Central memory CD8-positive, alpha-beta T cell (primary cell): ENCODE measurements around the gene SMARCAL1.

ENCODE experiments used
- ATAC-seq: fragments of 150-1000 bp; cut with Tn5 transposase; replicated peaks from 2 replicates; pipeline ENCODE4 v1.10.0; 2022; ENCODE audit warnings: mild to moderate bottlenecking, moderate FRiP score, moderate number of reproducible peaks; ENCODE audit not compliant: poor library complexity, severe bottlenecking; ENCODE audit errors: extremely low read depth
- DNase-seq, 2 donors: peaks; one replicate each; pipeline ENCODE4 v3.0.0; 2021; ENCODE audit warnings: low spot score in 2 of 2
- H3K27ac Mint-ChIP-seq: one replicate; pipeline ENCODE4 v1.8.0; 2022; ENCODE audit warnings: low read depth, mild to moderate bottlenecking, moderate library complexity, mixed read lengths
- H3K27me3 Mint-ChIP-seq: one replicate; pipeline ENCODE4 v1.8.0; 2022; ENCODE audit warnings: mixed read lengths
- H3K36me3 Mint-ChIP-seq: one replicate; pipeline ENCODE4 v1.8.0; 2022; ENCODE audit warnings: mild to moderate bottlenecking, moderate library complexity, mixed read lengths; ENCODE audit not compliant: insufficient read depth
- H3K4me1 Mint-ChIP-seq: one replicate; pipeline ENCODE4 v1.8.0; 2022; ENCODE audit warnings: mixed read lengths
- H3K4me3 Mint-ChIP-seq: one replicate; pipeline ENCODE4 v1.8.0; 2022; ENCODE audit warnings: mild to moderate bottlenecking, moderate library complexity, mixed read lengths
- H3K9me3 Mint-ChIP-seq: one replicate; pipeline ENCODE4 v1.8.0; 2022; ENCODE audit warnings: mixed read lengths

Gene SMARCAL1

DNA sequence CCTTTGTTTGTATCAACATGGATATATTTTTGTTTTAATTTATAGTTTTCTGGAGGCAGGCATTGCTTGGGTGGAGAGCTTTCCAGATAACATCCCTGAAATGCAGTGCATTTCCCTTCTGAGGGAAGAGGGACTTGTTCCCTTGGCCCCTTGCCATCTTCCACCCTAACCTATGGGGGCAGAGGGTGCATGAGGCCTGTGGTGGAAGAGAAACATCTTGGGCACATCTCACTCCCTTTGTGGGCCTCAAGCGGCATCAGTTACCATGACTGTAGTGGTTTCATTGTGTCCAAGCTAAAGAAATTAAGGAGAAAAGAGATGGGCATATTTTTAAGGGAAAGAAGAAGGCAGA lies 81.0 kb downstream of the SMARCAL1 start:
- no peaks in the 10 kb centered on the region for H3K9me3 Mint-ChIP-seq
- H3K36me3 Mint-ChIP-seq, result peaks cover under 1% of the 10 kb centered on the region
- no peak overlapping the region for H3K27ac Mint-ChIP-seq
- no peak overlapping the region for H3K4me3 Mint-ChIP-seq
- no peaks in the 10 kb centered on the region for H3K27me3 Mint-ChIP-seq
- peaks cover 8% of the 10 kb centered on the region for H3K4me1 Mint-ChIP-seq
- ATAC-seq, result no peak
- no peak for DNase-seq

DNA sequence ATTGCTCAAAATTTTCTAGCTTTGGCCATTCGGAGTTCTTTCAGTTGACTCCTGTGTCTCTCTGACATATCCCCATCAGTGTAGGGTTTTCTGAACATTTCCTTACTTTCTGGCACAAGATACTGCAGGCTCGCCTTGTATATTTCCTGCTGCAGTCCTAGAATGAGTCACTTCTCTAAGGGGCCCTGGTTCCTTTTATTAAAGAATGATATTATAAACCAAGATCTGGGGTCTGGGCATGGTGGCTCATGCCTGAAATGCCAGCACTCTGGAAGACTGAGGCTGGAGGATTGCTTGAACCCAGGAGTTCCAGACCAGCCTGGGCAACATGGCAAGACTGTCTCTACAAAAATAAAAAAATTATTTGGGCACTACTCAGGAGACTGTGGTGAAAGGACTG lies 83.4 kb downstream of the SMARCAL1 start:
- no peak for DNase-seq
- Mint-ChIP-seq H3K4me3 (no peak overlapping the region), H3K27ac (no peak overlapping the region), H3K4me1 (peaks cover 28% of the 10 kb centered on the region), H3K9me3 (no peaks in the 10 kb centered on the region), H3K27me3 (no peaks in the 10 kb centered on the region), H3K36me3 (peaks cover 22% of the 10 kb centered on the region)
- no peak for ATAC-seq

- H3K4me1 Mint-ChIP-seq, result peaks cover 36% of the 10 kb centered on the region
- H3K27me3 Mint-ChIP-seq, result no peaks in the 10 kb centered on the region
- H3K9me3 Mint-ChIP-seq, result no peaks in the 10 kb centered on the region
- peak overlapping the region; percentile 93 for H3K27ac Mint-ChIP-seq
- peak overlapping the region; percentile 97 for H3K4me3 Mint-ChIP-seq
- DNase-seq (no peak), ATAC-seq (no peak)
- H3K36me3 Mint-ChIP-seq, result peaks cover 41% of the 10 kb centered on the region
Observed at GRCh38 chr2:216497382-216498069, 85.2 kb downstream of the SMARCAL1 start.

- Mint-ChIP-seq H3K4me1 (peaks cover 40% of the 10 kb centered on the region), H3K36me3 (peaks cover 46% of the 10 kb centered on the region), H3K4me3 (peak overlapping the region; percentile 97), H3K27ac (peak overlapping the region; percentile 93), H3K9me3 (no peaks in the 10 kb centered on the region), H3K27me3 (no peaks in the 10 kb centered on the region)
- no peak for DNase-seq
- no peak for ATAC-seq
Observed at GRCh38 chr2:216498070-216498378, 85.7 kb downstream of the SMARCAL1 start.

DNA sequence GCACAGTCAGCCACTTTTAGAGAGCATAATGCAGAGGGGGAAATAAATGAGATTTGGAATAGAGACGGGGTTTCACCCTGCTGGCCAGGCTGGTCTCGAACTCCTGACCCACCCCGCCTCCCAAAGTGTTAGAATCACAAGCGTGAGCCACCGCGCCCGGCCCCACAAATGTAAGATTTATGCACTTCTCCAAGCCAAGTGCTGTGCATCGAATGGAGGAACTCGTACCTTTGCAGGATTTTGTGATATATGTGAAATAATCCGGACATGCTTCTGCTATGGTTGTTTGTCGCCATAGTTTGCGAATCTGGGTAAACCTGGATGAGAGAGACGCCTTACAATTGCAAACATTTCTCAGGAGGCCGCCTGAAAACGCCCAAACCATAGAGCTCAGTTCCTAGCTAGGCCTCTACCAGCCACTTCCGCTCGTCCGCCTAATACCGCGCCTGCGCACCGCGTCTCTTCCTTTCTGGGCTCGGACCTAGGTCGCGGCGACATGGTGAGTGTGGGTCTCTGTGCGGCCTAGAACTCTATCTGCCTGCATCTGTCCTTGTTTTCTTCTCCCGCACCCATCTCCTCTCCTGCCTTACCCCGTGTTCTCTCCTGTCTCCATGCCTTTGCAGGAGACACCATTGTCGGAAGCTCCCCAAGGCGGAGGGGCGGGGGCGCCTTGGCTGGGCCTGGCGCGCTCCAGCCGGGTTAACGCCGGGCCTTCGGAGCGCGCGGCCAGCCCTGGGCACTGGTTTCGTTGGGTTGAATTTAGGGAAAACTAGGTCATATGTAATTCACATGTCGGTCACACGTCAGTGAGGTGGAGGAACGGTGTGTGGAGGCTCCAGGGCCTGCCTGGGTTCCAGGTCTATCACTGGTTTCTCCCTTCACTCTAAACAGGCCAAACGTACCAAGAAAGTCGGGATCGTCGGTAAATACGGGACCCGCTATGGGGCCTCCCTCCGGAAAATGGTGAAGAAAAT lies 86.4 kb downstream of the SMARCAL1 start, which contains the start of gene RPL37A:
RPL37A (plus strand) TSS at position 466 of the 974 bp plus-strand sequence; CDS start at position 497, 31 bp downstream.
- peak within 1 kb of the TSS; percentile 93 for H3K27ac Mint-ChIP-seq
- peaks cover 50% of the 10 kb centered on the region for H3K36me3 Mint-ChIP-seq
- H3K4me1 Mint-ChIP-seq, result peaks cover 40% of the 10 kb centered on the region
- peak; percentile 96 for ATAC-seq
- H3K9me3 Mint-ChIP-seq, result no peaks in the 10 kb centered on the region
- peak within 1 kb of the TSS; percentile 97 for H3K4me3 Mint-ChIP-seq
- H3K27me3 Mint-ChIP-seq, result no peaks in the 10 kb centered on the region
- peak; percentile 75 to 80 for DNase-seq

DNA sequence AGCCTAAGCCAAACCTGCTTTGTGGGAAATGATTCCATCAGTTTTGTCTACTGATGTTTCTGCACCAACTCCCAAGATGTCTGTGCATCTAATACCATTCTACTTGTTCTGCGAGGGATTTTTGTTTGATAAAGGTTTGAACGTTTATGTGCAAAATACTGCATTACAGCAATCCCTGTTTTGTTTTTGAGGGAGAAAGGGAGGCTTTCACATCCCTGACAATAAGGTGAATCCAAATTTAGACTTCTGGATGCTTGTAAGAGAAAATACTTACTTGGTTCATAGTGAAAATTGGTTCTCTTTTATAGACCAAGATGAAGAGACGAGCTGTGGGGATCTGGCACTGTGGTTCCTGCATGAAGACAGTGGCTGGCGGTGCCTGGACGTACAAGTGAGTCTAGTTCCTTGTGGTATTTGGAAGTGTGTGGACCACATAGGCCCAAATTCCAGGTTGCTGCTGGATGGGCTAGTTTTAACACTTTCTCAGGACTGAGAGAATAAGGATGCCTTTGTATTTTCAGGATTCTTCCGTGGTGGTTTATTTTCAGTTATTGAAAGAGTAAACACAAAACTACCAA lies 87.4 kb downstream of the SMARCAL1 start:
- peaks cover 48% of the 10 kb centered on the region for H3K4me1 Mint-ChIP-seq
- ATAC-seq (no peak), DNase-seq (no peak)
- H3K9me3 Mint-ChIP-seq, result no peaks in the 10 kb centered on the region
- no peaks in the 10 kb centered on the region for H3K27me3 Mint-ChIP-seq
- H3K36me3 Mint-ChIP-seq, result peaks cover 58% of the 10 kb centered on the region
- H3K27ac Mint-ChIP-seq, result peak overlapping the region; percentile 93
- peak overlapping the region; percentile 97 for H3K4me3 Mint-ChIP-seq

DNA sequence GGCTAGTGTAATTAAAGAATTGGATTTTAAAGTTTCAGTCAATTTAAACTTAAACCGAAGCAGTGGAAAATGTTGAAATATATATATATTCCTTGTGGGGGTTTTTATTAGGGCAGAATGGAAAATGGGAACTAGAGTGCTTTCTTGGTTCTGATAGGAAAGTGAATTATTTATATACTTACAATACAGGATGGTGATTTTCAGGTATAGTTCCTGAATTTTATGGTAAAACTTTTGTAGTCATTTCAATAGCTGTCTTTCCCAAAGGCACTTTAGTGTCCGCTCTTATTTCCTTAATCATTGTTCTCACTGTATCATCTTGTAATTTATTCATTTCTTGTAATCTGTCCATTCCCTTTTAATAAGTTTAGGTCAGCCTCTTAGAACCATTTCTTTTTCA lies 88.3 kb downstream of the SMARCAL1 start:
- H3K27me3 Mint-ChIP-seq, result no peaks in the 10 kb centered on the region
- no peak for ATAC-seq
- H3K36me3 Mint-ChIP-seq, result peaks cover 61% of the 10 kb centered on the region

GRCh38 chr2:216501854-216502253 lies 89.6 kb downstream of the SMARCAL1 start:
- Mint-ChIP-seq H3K9me3 (no peaks in the 10 kb centered on the region), H3K27me3 (no peaks in the 10 kb centered on the region), H3K36me3 (peaks cover 62% of the 10 kb centered on the region)

More for the DNA sequence above, 88.3 kb downstream of the SMARCAL1 start:
- H3K27ac Mint-ChIP-seq, result no peak overlapping the region
- no peak for DNase-seq
- peaks cover 53% of the 10 kb centered on the region for H3K4me1 Mint-ChIP-seq
- peak overlapping the region; percentile 97 for H3K4me3 Mint-ChIP-seq
- no peaks in the 10 kb centered on the region for H3K9me3 Mint-ChIP-seq

DNA sequence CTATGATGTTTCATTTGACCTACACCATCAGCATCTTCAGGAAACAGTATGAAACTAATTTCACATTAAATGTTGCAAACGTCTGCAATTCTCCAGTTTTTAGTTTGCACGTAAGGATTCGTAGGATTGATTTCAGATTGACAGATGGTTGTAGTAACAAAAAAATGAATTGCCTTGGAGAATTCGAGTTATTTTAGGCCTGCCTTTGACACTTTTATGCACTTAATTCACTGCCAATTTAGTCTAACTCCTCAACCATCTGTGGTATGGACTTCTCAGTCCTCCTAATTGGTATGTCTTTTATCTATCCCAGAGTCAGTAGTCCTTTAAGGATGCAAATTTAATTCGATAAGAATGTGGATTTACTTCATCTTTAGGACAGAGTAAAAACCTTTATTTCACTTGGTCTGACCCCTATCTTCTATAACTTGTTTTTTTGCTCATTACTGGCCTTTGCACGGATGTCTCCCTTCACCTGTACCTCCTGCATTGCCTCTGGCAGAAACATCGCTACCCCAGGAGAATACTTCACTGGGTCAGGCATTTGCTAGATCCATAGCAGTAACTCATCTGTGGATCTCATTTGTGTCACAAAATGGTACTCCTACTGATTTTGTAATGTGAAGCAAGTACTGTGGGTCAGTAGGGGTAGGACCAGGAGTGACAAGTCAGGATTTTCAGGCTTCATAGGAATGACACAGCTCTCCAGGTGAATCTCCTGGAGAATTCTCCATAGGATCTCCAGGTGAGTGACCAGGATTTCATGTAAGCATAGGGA lies 90.3 kb downstream of the SMARCAL1 start:
- Mint-ChIP-seq H3K36me3 (peaks cover 62% of the 10 kb centered on the region), H3K4me1 (peaks cover 60% of the 10 kb centered on the region), H3K4me3 (no peak overlapping the region)

More at GRCh38 chr2:216501854-216502253, 89.6 kb downstream of the SMARCAL1 start:
- Mint-ChIP-seq H3K27ac (no peak overlapping the region), H3K4me3 (no peak overlapping the region), H3K4me1 (peaks cover 63% of the 10 kb centered on the region)
- no peak for ATAC-seq
- DNase-seq, result no peak

GRCh38 chr2:216503159-216503629 lies 90.9 kb downstream of the SMARCAL1 start:
- Mint-ChIP-seq H3K9me3 (no peaks in the 10 kb centered on the region), H3K4me1 (peaks cover 55% of the 10 kb centered on the region), H3K4me3 (no peak overlapping the region), H3K27ac (no peak overlapping the region), H3K36me3 (peaks cover 64% of the 10 kb centered on the region), H3K27me3 (no peaks in the 10 kb centered on the region)
- DNase-seq (no peak), ATAC-seq (no peak)

More for the DNA sequence above, 90.3 kb downstream of the SMARCAL1 start:
- no peak for DNase-seq
- no peak for ATAC-seq
- H3K27me3 Mint-ChIP-seq, result no peaks in the 10 kb centered on the region
- no peaks in the 10 kb centered on the region for H3K9me3 Mint-ChIP-seq
- no peak overlapping the region for H3K27ac Mint-ChIP-seq

DNA sequence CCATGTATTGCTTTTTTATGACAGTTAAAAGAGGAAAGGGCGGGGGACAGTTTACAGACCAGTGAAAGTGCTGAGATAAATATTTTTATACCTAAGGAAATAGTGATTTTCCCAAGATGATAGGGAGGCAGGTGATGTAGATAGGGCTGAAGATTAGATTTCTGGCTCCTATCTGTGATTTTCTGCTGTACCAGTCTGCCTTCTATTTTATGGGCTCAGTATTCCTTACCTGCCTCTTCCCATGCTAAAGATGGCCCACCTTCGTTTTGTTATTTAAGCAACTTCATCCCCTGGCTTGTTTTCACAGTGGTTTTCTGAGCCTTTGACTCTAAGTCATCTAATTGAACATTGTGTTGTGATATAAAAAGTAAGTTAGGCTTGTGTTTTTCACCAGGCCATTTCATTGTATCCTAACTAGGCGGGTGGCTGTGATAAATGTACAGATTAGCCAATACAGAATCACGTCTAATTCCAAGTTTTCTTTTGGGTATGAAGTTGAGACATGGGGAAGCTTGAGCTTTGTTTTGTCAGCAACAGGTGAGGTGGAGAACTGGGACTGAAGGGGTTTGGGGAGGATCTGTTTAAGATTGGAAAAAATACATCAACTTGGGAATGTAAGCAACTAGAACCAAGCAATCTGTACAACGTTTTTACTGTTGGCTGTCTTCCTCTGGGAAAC lies 91.6 kb downstream of the SMARCAL1 start:
- H3K4me3 Mint-ChIP-seq, result no peak overlapping the region
- H3K27me3 Mint-ChIP-seq, result no peaks in the 10 kb centered on the region
- peaks cover 59% of the 10 kb centered on the region for H3K36me3 Mint-ChIP-seq
- ATAC-seq (no peak), DNase-seq (no peak)
- H3K4me1 Mint-ChIP-seq, result peaks cover 51% of the 10 kb centered on the region
- H3K9me3 Mint-ChIP-seq, result no peaks in the 10 kb centered on the region
- peak overlapping the region; percentile 19 for H3K27ac Mint-ChIP-seq
